ENCODE measurements around the gene NEK4. TPM values are rescaled to one million over a fixed set of nuclear protein-coding genes. Genes with fewer than 3 reads are reported as not detected.
A peak's percentile ranks its signal among the peaks of the same experiment; 100 is the strongest.

The NEK4 gene
- total and polyA plus RNA-seq, 2 of the 13 experiments (the other 11 are each of a cell fraction or from before 2014, with no cell fraction given) = 16.5 to 38.0 TPM

GRCh38 chr3:52682016-52682415 lies 88.7 kb downstream of the NEK4 start (continued):
- TF ChIP-seq ZNF720 (CRISPR knock-in tag; IDR thresholded peaks at IDR 0.05) = no peak
- TF ChIP-seq ZNF558 (CRISPR knock-in tag; IDR thresholded peaks at IDR 0.05; ENCODE audit: borderline replicate concordance) = no peak
- TF ChIP-seq DBP (CRISPR knock-in tag; IDR thresholded peaks at IDR 0.05; ENCODE audit: not compliant biosample characterization) = no peak
- TF ChIP-seq FOXO4 (CRISPR knock-in tag; conservative IDR thresholded peaks at IDR 0.05) = no peak
- TF ChIP-seq MLLT10 (CRISPR knock-in tag; IDR thresholded peaks at IDR 0.05) = no peak
- TF ChIP-seq SPEN (CRISPR knock-in tag; IDR thresholded peaks at IDR 0.05; ENCODE audit: low read depth) = peak; percentile 48; the same call in 1 of the 2 replicates
- TF ChIP-seq ETV5 (CRISPR knock-in tag; IDR thresholded peaks at IDR 0.05; ENCODE audit: borderline replicate concordance) = peak; percentile 20; the same call in 1 of the 2 replicates
- no peak for TF ChIP-seq ZNF768 (CRISPR knock-in tag; IDR thresholded peaks at IDR 0.05)
- no peak for TF ChIP-seq LRRFIP1 (CRISPR knock-in tag; conservative IDR thresholded peaks at IDR 0.05)
- no peak for TF ChIP-seq MAZ (IDR thresholded peaks at IDR 0.05; ENCODE audit: borderline replicate concordance, low read depth, low read length)
- TF ChIP-seq MAZ (CRISPR knock-in tag; IDR thresholded peaks at IDR 0.05; ENCODE audit: low read depth) = no peak
- peak; percentile 76; the same call in 1 of the 2 replicates for TF ChIP-seq MIER3 (CRISPR knock-in tag; IDR thresholded peaks at IDR 0.05; ENCODE audit: borderline replicate concordance)
- no peak for TF ChIP-seq ZNF574 (CRISPR knock-in tag; IDR thresholded peaks at IDR 0.05)
- TF ChIP-seq CCDC6 (CRISPR knock-in tag; IDR thresholded peaks at IDR 0.05) = no peak
- no peak for TF ChIP-seq TBX2 (CRISPR knock-in tag; IDR thresholded peaks at IDR 0.05; ENCODE audit: borderline replicate concordance)
- TF ChIP-seq MED8 (CRISPR knock-in tag; IDR thresholded peaks at IDR 0.05; ENCODE audit: insufficient replicate concordance) = no peak
- no peak for TF ChIP-seq ZBTB39 (CRISPR knock-in tag; IDR thresholded peaks at IDR 0.05)
- TF ChIP-seq STAG1 (CRISPR knock-in tag; IDR thresholded peaks at IDR 0.05) = peak; percentile 64
- no peak for TF ChIP-seq SYNCRIP (IDR thresholded peaks at IDR 0.05; ENCODE audit: insufficient read depth, low read depth, low read length)

Data from HepG2 (cell line).